HG02870 (cell line): ENCODE data around the gene COASY.
A peak's percentile ranks its signal among the peaks of the same experiment; 100 is the strongest.

Source experiments
- ATAC-seq: cut with Tn5 transposase; IDR thresholded peaks from one replicate; pipeline ENCODE4 v1.9.1; 2021; ENCODE audit warnings: mild to moderate bottlenecking, moderate library complexity; ENCODE audit not compliant: unreplicated experiment

COASY gene

DNA sequence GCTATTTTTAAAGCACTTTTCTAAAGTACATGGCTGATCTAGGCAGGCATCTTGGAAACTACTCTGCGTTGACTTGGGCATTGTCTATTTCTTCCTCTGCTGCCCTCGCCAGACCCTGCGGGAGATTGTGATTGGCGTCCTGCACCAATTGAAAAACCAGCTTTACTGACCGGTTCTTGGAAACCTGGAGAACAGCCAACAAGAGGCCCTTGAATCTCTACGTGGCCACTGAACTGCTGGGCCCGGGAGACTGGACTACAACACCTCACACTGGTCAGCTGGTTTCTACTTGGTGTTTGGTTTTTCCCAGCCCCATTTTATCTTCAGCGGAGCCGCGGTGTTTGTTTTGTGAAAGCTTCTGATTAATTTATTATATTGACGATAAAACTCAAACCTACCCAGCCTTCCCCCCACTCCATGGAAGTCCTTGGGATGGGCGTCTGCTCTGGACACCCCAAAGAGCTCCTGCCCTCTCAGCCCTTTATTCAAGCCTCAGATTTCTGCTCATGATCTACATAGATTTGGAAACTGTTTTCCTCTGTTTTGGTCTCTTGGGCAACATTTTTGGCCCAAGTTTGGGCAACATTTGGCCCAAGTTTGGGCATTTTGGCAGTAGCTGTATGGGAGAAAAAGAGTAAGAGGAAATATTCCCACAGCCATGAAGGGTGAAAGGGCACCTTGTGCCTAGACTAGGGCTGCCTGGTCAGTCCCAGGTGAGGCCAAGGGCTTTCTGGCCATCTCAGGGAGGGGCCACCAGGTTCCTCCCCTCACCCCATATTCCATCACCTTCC is 9.7 kb downstream of the COASY start:
- ATAC-seq = no peak

DNA sequence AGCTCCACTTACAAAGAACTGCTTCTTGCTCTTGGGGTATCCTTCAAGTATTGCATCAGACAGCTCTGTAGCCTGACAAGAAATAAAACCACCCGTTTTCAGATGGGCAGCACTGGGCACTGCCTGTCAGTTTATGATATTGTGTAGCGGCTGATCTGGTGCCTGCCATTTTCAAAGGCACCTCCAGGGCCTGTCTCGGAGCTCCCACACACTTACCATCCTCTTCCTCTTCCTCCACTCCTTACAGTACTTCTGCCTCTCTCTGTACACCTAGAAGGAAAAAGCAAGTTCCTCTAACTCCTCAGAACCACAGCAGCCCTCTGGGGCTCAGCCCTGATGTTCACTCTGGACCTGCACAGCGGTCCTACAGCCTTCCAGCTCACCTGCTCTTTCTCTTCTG is 11.1 kb downstream of the COASY start:
- ATAC-seq = no peak

DNA sequence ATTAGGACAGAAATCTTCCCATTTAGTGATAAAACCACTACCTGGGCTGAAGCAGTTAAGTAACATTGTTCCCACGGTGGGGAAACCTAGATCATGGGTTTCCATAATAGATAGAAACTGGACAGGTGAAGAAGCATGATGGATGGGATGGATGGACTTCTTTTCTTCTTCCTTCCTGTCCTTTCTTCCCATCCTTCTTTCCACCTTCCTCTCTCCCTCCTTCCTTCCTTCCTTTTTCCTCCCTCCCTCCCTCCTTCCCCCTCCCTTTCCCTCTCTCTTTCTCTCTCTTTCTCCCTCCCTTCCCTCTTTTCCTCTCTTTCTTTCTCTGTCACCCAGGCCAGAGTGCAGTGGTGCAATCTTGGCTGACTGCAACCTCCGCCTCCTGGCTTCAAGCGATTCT is 12.5 kb downstream of the COASY start:
- no peak for ATAC-seq

DNA sequence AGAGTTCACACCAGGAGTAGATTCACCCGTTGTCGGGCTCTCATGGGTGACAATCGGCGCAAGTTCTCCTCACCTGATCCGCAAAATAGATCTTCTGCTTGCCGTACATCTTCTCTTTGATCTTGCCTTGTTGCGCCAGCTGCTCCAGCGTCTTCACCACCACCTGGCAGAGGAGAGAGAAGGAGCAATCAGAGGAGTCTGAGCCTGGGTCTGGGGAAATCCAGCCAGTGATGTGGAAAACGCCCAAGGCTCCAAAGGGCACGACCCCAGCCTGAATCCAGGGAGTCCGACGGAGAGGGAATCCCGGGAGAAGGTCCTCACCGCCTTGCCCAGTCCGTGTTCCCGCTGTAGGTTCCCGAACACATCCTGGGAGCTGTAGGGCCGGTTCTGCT is 15.2 kb downstream of the COASY start:
- no peak for ATAC-seq

DNA sequence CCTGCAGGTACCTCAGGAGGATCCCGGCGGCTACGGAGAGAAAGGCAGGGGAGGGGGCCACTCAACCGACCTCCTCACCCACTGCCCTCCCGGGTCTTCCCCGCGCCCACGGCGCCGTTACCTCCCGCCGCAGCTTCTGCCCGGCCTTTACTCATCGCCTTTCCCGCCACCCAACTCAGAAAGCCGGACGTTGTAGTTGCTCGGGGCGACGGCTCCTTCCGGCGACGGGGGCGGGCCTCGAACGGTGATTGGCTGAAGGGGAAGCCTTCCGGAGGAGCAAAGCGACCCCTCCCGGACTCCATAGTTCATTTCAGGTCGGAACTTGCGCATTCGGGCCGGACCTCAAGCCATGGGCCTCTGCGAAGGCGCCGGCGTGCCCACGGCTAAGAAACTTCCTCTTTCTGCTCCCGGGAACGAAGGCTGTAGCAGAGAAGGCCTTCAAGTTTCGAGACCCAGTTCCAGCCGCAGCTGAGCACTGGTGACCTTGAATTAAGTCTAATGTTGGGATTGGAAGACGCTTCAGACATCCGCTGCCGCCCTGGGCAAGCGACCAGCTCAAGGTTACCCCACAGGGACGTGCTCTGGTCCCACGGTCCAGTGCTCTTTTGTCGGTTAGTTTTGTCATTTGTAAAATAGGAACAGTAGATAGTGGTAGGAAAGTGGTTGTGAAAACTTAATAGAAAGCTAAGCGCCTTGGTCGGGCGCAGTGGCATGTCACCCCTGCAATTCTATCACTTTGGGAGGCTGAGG is 15.8 kb downstream of the COASY start, which contains the start of gene PSMC3IP:
Gene PSMC3IP, minus strand, starts transcription at position 198 of the 750 bp plus-strand sequence. Its CDS starts 43 bp downstream, at position 155.
- ATAC-seq = peak; percentile 59

DNA sequence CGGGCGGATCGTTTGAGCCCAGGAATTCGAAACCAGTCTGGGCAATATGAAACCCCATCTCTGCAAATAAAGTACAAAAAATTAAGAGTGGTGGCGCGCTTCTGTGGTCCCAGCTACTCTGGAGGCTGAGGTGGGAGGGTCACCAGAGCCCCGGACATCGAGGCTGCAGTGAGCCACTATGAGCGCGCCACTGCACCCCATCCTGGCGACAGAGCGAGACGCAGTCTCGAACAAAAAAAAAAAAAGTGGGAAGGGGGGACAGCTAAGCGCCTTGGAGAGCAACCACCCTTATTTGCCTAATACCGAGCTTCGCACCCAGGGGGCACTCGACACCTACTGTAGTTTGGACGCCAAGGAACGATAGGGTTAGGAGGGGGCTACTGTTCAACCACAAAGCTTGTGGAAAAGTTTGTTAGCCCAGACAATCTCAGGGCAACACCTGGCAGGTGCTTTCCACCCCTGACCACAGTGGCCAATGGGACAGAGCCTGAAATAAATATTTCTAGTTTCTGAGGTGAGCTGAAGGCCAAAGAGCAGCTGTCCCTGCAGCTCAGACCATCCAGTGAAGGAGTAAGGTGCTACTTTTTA is 16.4 kb downstream of the COASY start:
- ATAC-seq = peak; percentile 56

DNA sequence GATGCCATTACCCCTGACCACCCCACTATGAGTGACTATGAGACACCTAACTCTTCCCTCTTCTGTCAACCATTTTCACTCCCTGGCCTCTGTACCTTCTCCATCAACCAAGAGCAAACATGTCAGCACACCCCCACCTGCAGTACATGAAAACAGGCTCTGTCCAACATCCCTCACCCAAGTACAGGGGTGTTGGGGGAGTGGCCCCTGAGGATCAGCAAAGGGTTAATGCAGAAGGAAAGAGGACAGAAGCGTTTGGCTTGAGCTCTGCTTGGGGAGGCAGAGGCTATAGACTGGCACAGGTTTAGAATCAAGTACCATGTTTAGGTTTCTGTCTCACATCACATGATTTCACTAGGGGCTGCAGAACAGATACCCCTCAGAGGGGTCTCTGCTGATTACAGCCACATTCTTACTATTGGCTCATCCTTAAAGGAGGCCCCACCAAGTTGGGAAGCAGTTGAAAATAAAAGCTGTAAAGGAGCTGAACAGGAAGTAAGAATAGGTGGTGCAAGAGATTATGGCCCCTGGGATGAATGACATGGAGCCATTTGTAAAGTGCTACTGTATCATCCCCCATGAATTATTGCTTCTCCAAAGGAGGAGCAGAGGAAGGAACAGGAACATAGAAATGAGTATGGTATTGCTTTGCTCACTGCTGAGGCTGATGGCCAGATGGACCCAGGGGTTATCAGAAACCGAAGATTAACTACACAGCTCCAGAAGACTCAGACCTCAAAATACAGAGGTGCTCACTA is 18.0 kb downstream of the COASY start:
- ATAC-seq = no peak

DNA sequence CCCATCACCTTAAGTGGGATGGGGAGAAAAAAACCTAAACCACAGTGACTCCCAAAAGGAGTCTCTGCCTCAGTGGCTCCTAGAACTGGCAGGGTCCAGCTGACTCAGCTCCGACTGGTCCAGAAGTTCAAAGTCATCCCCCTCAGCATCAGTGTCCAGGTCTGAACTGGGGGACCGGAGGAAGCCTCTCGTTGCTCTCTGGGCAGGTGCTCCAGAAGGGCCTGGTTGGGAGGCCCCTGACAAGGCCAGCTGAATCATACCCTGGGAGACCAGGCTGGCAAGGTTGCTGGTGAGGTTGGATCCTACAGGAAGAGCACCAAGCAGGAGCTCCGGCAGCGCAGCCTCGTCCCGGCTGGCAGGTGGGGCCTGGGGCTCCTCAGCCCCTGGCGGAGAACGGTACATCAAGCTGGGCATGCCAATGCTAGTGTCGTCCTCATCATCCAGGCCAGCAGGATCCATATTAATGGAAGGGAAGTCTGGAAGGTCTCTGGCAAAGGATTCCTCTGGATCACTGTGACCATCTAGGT is 19.9 kb downstream of the COASY start:
- no peak for ATAC-seq

DNA sequence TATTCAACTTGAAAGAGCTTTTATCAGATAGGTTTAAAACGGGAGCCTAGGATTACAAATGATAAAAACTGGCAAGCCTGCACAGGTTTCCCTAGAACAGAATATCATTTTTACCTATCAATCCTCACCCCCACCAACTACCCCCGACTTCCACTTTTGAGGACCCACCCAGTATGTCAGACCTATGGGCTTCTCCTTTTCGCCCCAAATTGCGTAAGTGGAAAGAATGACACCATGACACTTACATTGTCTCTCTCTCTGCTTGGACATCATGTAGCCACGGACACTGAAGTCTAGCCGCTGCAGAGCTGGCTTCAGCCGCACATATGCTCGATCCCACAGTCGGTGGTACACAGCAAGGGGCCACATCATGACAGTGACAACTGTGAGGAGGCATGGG is 22.9 kb downstream of the COASY start:
- ATAC-seq = no peak

DNA sequence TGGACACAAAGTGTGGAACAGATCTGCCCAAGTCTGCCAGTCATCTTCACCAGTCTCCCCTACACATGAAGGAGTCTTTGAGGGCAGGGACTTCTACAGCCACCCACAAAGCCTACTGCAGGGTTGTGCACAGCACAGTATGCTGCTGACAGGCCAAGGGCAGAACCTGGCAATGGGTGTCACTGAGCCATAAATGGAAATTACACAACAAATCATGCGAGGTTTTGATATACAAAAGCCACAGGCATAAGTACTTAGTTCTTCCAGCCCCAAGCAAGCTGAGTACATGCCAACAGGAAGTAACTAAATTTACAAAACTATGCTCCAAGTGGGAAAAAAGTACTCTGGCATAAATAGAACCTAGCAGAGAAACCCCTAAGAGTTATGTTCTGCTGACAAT is 23.4 kb downstream of the COASY start:
- no peak for ATAC-seq

DNA sequence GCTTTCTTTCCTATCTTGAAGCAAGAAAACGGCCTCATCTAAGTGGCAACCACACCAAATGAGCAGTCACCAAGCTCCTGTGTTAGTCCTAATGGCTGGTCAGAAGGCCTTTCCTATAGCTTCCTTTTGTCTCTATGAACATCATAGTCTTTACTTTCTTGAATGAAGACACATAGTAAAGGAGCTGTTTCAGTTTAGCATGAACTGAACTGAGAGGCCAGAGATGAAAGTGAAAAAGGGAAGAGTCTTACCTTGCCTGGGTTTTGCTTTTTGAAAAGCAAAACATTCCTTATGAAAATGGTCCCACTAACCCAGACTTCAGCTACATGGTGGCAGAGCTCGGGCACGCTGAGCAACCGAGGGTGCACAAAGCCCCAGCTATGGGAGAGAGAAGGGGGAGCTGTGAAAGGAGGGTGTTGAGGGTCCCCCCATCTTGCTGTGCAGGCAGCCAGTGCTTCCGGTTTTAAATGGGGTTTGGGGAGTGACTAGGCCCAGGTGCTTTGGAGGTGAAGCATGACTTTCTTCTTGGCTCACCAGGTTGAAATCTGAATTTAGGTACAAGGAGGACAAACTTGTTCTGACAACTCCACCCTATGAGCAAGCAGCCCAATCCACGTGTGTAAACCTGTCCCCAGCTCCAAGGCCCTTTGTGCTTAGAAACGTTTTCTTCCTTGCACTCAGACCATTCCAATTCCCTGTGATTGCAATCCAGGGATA is 24.7 kb downstream of the COASY start:
- ATAC-seq = peak; percentile 57

DNA sequence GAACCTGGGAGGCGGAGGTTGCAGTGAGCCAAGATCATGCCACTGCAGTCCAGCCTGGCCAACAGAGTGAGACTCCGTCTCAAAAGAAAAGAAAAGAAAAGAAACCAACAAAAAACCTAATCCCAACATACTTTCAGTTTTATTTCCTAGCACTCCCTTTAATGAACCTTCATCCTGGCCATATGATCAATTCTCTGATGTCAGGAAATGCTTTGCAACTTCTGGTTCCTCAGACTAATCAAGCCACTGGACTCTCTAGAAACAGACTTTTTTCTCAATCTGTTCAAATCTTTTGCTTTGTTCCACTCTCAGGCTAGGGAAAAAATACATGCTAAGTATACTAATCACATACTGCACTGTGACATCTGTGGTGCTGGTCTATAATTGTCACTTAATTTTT is 28.9 kb downstream of the COASY start:
- ATAC-seq = no peak

DNA sequence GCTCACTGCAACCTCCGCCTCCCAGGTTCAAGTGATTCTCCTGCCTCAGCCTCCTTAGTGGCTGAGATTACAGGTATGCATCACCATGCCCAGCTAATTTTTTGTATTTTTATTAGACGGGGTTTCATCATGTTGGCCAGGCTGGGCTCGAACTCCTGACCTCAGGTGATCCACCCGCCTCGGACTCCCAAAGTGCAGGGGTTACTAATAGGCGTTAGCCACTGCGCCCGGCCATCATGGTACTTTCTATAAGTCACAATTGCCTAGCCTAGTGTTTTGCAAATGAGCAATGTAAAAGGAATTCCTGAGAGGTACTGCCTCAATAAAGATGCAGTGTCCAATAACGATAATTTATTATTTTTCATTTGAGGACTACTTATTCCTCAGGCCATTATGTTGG is 29.5 kb downstream of the COASY start:
- ATAC-seq = no peak

DNA sequence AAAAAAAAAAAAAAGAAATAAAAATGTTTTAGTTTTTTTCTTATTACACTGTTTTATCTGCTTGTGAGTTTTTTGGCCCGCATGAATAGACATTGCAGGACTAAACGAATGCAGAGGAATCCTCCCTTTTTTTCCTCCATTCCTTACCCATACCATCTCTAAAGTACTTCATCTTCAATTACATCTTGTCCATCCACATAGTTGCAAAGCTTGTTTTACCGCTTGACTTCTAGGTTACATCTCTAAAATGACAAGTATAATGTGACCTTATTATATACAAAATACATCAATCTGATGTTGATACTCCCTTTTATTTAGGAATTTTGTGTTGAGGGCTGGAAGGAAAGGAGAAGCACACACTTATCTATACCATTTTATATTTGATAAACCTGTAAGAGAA is 34.4 kb downstream of the COASY start:
- no peak for ATAC-seq

DNA sequence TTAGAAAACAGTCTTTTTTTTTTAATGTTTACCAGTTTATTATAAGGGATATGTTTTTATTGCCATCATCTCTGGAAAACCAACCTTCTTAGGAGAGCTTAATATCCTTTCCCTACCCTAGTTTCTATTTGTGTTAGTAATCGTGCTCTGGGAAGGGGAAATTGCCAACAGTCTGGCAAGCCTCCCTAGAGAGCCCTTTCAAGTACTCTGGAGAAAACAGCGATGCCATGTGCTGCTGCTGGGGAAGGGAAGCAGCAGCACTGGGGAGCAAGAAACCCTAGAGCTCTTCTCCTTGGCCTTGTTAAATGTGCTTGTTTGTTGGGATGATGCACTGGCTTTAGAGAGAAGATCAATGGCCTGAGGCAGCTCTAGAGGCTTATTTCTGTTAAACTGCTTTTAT is 37.0 kb downstream of the COASY start:
- ATAC-seq = no peak

DNA sequence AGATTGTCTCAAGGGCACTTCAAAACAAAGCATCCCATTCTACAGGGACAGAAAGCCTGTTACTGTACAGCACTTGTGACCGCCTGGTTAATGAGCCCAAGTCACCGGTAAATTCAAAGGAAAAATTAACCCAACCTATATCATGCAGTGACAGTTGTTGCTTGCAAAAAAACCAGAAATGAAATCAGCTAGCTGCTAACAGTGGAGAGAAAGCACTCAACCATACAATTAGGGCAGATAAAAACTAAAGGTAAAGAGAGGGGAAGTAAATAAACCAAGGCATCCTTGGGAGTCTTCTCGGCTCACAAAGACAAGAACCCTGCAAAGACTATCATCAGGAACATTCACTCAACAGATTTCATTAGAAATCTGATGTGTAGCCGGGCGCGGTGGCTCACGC is 41.4 kb downstream of the COASY start:
- no peak for ATAC-seq

DNA sequence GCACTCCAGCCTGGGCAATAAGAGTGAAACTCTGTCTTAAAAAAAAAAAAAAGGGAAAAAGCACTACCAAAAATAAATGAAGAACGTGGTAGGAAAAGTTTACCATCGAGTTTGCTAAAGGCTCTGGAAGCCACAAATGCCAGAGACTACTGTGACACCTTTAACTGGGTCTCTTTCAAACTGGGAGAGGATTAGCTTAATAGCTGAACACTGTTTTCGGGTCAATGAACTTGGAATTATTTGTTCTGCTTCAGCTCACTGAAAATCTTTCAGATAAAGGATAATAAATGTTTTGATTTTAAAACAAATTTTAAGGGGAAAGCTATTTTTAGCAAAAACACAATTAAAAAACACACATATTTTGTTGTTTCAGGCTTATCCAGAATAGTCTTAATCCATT is 45.8 kb downstream of the COASY start:
- ATAC-seq = no peak

DNA sequence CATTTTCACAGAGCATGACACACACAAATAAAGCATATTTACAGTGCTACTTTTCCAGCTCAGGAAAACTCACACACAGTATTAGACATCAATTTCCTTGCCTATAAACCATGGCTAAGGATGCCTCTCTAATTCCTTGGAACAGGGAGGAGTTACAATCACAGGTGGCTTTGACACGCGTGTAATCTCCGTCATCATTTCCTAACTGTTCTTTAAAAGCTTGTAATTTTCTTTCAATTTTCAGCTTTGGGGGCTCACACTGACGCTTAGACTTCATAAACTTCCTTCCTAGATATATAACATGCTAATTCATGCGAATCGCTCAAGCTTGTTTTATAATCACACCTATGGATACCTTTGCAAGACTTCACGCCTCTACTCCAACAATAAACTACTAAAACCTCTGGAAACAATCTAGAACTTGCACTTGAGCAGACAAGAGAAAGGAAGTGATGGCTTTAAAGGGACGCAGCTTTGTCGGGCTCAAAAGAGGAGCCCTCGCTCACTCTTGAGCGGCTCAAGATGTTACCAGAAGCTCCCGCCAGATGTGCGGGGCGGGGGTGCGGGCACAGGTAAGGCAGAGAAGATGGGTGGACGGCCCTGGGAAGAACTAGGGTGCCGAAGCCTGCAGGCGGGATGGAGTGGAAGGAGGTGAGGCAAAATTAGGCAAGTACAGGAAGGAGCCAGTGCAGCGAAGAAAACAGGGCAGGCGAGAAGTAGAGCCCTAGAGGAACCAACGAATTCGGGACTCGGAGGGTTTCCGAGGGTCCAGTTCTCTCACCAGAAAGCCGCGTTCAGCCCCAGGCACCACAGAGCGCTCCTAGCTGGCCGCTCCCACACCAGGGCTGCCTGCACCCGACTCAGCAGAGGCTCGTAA is 46.6 kb downstream of the COASY start:
- ATAC-seq = peak; percentile 23

DNA sequence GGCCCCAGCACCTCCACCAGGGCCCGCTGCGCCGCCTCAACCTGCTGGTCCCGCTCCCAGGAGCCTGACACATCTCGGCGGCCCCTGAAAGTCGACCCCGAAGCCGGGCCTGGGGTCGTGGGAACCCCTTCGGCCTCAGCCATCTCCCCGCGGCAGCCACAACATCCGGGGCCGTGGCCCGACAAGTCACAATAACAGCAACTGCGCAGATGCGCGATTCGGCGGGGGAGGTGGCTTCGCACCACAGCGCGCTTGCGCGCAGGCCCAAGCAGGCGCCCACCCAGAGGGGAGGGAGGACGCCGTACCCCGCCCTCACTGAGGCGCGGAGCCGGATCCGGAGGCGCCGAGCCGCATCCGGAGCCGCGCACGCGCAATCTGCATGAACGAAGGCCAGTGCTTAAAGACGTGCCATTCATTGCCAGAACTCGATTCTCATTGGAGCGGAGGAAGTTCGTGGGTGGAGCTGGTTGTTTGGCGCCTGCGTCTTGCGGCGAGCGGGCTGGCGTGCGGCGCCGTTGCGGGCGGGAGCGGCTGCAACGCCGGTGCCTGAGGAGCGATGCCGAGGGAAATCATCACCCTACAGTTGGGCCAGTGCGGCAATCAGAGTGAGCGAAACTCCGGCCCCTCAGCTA is 47.4 kb downstream of the COASY start, which contains the start of the genes RETREG3 and TUBG1:
Gene RETREG3, minus strand, starts transcription at position 193 of the 632 bp plus-strand sequence. Its CDS starts 50 bp downstream, at position 143.
Gene TUBG1, plus strand, starts transcription at position 502 of the 632 bp plus-strand sequence. Its CDS starts 55 bp downstream, at position 557.
- peak; percentile 87 for ATAC-seq
